Stomach (tissue), 4 donors: Measurements from ENCODE around the gene ATOH7.

Experiments
- CTCF ChIP-seq, 7 experiments: fragments of 450-650 bp in 4 of 7; fragments of 200-600 bp in 3 of 7; sonication (generic) in 3 of 7; IDR thresholded peaks; one replicate each; pipeline ENCODE4 v1.5.1; 2016 to 2019; ENCODE audit warnings: antibody characterized with exemption in 7 of 7, control low read depth in 2 of 7, mild to moderate bottlenecking in 1 of 7
- POLR2AphosphoS5 ChIP-seq, 3 donors: sonication (generic); formaldehyde crosslinking; IDR thresholded peaks; one replicate each; pipeline ENCODE4 v1.6.1; 2016; ENCODE audit warnings: antibody characterized with exemption in 3 of 3

GRCh38 chr10:68185085-68185484 is 46.8 kb downstream of the ATOH7 start:
- TF ChIP-seq CTCF (IDR thresholded peaks at IDR 0.05), result no peak
- TF ChIP-seq POLR2AphosphoS5 (IDR thresholded peaks at IDR 0.05), result no peak
